Gastroesophageal sphincter (tissue), 4 donors: ENCODE results near the gene CDC27. TPM values are rescaled to one million over a fixed set of nuclear protein-coding genes. Genes with fewer than 3 reads are reported as not detected.

ENCODE experiments used
- ATAC-seq: fragments of 150-250 bp; one replicate; pipeline ENCODE4 v1.9.1; 2016; ENCODE audit warnings: mild to moderate bottlenecking, moderate library complexity
- H3K27ac ChIP-seq, 4 donors: fragments of 200-600 bp; sonication (generic) in 3 of 4; 1 replicate in 3 of 4; 2 replicates in 1 of 4; pipeline ENCODE4 v1.5.1; 2016 to 2019
- H3K27me3 ChIP-seq: fragments of 200-600 bp; sonication (generic); one replicate; pipeline ENCODE4 v1.5.1; 2019
- H3K36me3 ChIP-seq, 2 donors: fragments of 200-600 bp; sonication (generic); one replicate each; pipeline ENCODE4 v1.5.1; 2019; ENCODE audit warnings: control low read depth in 1 of 2
- H3K4me1 ChIP-seq, 3 donors: fragments of 200-600 bp; sonication (generic); 1 replicate in 2 of 3; 2 replicates in 1 of 3; pipeline ENCODE4 v1.5.1; 2016 to 2019; ENCODE audit warnings: control low read depth in 2 of 3
- H3K4me3 ChIP-seq, 2 donors: fragments of 200-600 bp; sonication (generic); one replicate each; pipeline ENCODE4 v1.5.1; 2019; ENCODE audit warnings: mild to moderate bottlenecking in 1 of 2, moderate library complexity in 1 of 2
- H3K9me3 ChIP-seq, 3 donors: fragments of 200-600 bp; sonication (generic); one replicate each; pipeline ENCODE4 v1.5.1; 2017 to 2019; ENCODE audit warnings: control low read depth in 2 of 3
- CTCF ChIP-seq, 4 experiments: fragments of 200-600 bp in 2 of 4; fragments of 450-650 bp in 2 of 4; sonication (generic) in 1 of 4; IDR thresholded peaks; one replicate each; pipeline ENCODE4 v1.5.1; 2017 to 2019; ENCODE audit warnings: antibody characterized with exemption in 4 of 4, mild to moderate bottlenecking in 2 of 4, moderate library complexity in 2 of 4
- EP300 ChIP-seq: sonication (generic); formaldehyde crosslinking; IDR thresholded peaks from one replicate; pipeline ENCODE4 v1.6.1; 2017; ENCODE audit warnings: antibody characterized with exemption, mild to moderate bottlenecking
- POLR2A ChIP-seq, 2 donors: fragments of 450-650 bp; IDR thresholded peaks; one replicate each; pipeline ENCODE4 v1.6.1; 2017; ENCODE audit warnings: antibody characterized with exemption in 2 of 2, mild to moderate bottlenecking in 2 of 2, moderate library complexity in 1 of 2
- POLR2AphosphoS5 ChIP-seq: sonication (generic); formaldehyde crosslinking; IDR thresholded peaks from one replicate; pipeline ENCODE4 v1.6.1; 2017; ENCODE audit warnings: antibody characterized with exemption
- WGBS, 2 donors: methylation state at CpG; one replicate each; pipeline ENCODE4 v1.1.5; 2018; ENCODE audit warnings: low coverage in 1 of 2; 5-methylcytosine and 5-hydroxymethylcytosine counted together
- total RNA-seq, 4 donors: library from RNA; depleted of rRNA; stranded (reverse); fragments of >200 nt; gene quantifications; one replicate each; pipeline ENCODE4 v1.1.0, GENCODE V29; 2016

CDC27 gene
- total RNA-seq, 4 donors from 2014 or later: 40.4 to 71.4 (median 56.0) TPM

DNA sequence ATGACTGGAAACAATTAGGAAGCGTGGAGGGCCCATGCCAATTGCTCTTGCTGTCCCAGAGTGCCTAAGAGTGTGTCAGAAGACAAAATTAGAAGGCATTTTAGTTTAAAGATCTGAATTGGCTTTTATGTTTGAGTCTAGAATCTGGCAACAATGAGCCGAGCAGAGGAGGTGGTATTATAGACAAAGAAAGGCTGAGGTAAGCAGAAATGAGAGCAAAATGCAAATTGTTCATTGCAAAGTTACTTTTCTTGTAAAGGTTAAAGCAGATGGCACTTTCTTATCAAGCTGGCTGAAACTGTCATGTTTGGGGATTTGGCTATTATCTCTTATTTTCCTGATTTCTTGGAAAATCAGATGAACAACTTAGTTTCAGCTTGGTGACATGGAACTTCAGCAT, 23.4 kb upstream of the CDC27 start:
- 74 to 78% methylated on average over 1 to 2 of the region's 2 CpGs for WGBS, 2 donors
- no peak for ATAC-seq
- Histone ChIP-seq H3K27ac (no peak overlapping the region), H3K4me1 (no peaks in the 10 kb centered on the region), H3K4me3 (no peak overlapping the region), H3K27me3 (no peaks in the 10 kb centered on the region), H3K36me3 (no peaks in the 10 kb centered on the region), H3K9me3 (no peaks in the 10 kb centered on the region)
- TF ChIP-seq CTCF (IDR thresholded peaks at IDR 0.05) (no peak), POLR2A (IDR thresholded peaks at IDR 0.05) (no peak), POLR2AphosphoS5 (no peak), EP300 (no peak)

DNA sequence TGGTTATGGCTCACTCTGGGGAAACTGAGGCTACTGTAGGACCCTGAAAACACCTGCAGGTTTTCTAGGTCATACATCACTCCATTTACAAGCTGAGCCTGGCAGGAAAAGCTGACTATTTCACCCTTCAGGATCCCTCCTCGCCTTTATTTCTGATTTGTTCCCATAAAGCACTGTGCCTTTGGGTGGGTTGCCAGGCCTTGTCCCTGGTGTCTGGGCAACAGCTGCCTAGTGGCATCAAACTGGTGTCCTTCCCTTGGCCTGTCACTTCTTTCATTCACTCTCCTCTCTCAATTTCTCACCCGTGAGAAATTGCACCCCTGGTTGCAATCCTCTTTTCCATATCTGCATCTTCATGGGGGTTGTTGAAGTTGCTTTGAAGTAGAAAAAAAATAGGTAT, 21.7 kb upstream of the CDC27 start:
- no peak for TF ChIP-seq EP300
- no peak for TF ChIP-seq POLR2AphosphoS5
- no peak for TF ChIP-seq POLR2A (IDR thresholded peaks at IDR 0.05)
- no peak for TF ChIP-seq CTCF (IDR thresholded peaks at IDR 0.05)
- no peaks in the 10 kb centered on the region for H3K9me3 ChIP-seq
- no peaks in the 10 kb centered on the region for H3K36me3 ChIP-seq
- WGBS, 2 donors: 82% methylated on average over 2 of the region's 2 CpGs; no CpG with 5 or more reads in 1 of the 2 donors
- no peak overlapping the region for H3K4me3 ChIP-seq
- H3K4me1 ChIP-seq: peaks cover 0 to 3% (median under 1%) of the 10 kb centered on the region in 3 donors
- no peaks in the 10 kb centered on the region for H3K27me3 ChIP-seq
- no peak for ATAC-seq
- no peak overlapping the region for H3K27ac ChIP-seq

GRCh38 chr17:47210105-47210504, 21.0 kb upstream of the CDC27 start:
- Histone ChIP-seq H3K27me3 (no peaks in the 10 kb centered on the region), H3K36me3 (no peaks in the 10 kb centered on the region), H3K4me3 (no peak overlapping the region), H3K27ac (no peak overlapping the region), H3K9me3 (no peaks in the 10 kb centered on the region), H3K4me1 (peaks cover 0 to 10% (median 7%) of the 10 kb centered on the region in 3 donors)
- WGBS, 2 donors: 72% methylated on average over 3 of the region's 3 CpGs; no CpG with 5 or more reads in 1 of the 2 donors
- no peak for TF ChIP-seq EP300
- no peak for TF ChIP-seq CTCF (IDR thresholded peaks at IDR 0.05)
- no peak for TF ChIP-seq POLR2AphosphoS5
- no peak for TF ChIP-seq POLR2A (IDR thresholded peaks at IDR 0.05)
- no peak for ATAC-seq

DNA sequence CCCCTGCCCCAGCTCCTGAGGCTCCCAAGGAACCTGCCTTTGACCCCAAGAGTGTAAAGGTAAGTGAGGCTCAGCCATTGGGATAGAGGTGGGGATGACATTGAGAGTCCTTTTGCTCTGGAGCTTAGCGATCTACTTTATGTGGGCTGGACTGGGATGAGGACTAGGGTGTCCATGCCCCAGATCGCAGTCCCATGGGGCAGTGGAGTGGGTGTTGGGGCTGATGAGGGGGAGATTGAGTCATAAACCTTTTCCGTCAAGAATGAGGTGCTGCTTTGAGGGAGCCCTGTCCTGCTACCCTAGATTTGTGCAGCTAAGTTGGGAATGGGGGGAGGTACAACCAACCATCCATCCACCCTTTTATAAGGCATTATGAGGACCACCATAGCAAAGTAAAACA, 20.4 kb upstream of the CDC27 start:
- Histone ChIP-seq H3K27me3 (no peaks in the 10 kb centered on the region), H3K36me3 (no peaks in the 10 kb centered on the region), H3K4me1 (peaks cover 0 to 16% (median 13%) of the 10 kb centered on the region in 3 donors), H3K27ac (no peak overlapping the region), H3K4me3 (no peak overlapping the region), H3K9me3 (no peaks in the 10 kb centered on the region)
- ATAC-seq: no peak
- WGBS, 2 donors: 92 to 100% methylated on average over 2 of the region's 3 CpGs
- TF ChIP-seq POLR2A (IDR thresholded peaks at IDR 0.05) (no peak), CTCF (IDR thresholded peaks at IDR 0.05) (no peak), POLR2AphosphoS5 (no peak), EP300 (no peak)

DNA sequence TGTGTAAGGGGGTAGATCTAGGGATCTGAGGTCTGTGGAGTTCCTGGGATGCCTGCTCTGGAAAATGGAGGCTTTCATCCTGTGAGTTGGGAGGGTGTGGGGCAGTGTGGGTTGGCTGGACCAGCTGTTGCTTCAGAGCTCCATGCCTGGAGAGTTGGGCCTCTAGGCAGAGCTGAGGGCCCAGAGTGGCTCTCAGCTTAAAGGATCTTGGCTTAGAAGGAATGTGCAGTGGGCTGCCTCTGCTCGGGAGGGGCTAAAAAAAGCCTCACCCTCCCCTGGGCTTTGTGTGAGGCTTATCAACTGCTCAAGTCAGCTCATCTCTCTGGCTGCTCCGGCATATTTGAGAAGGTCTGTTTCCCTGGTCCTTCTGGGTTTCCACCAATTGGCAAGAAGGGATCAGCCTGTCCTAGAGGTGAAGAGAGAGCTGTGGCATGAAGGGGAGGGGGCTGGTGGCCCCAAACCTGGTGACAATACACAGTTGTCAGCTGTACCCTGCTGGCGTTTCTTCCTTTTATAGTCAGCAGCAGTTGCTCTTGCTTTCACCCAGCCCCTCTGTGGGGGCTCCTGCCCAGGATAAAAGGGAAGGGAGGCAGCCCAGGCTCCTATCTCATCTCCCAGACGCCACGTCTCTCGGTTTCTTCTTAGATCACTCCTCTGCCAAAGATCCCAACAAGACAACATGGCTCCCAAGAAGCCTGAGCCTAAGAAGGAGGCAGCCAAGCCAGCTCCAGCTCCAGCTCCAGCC, 19.8 kb upstream of the CDC27 start, which contains the start of gene MYL4:
Gene MYL4 (plus strand): TSS at position 605 of the 745 bp plus-strand sequence. CDS start 75 bp downstream, at position 680.
- no peaks in the 10 kb centered on the region for H3K27me3 ChIP-seq
- ATAC-seq: no peak
- no peaks in the 10 kb centered on the region for H3K36me3 ChIP-seq

More for the DNA sequence above, 19.8 kb upstream of the CDC27 start, which contains the start of gene MYL4:
- 52 to 90% methylated on average over 3 of the region's 6 CpGs for WGBS, 2 donors
- H3K27ac ChIP-seq: no peak within 1 kb of the TSS
- H3K4me1 ChIP-seq: peaks cover 0 to 21% (median 14%) of the 10 kb centered on the region in 3 donors
- TF ChIP-seq POLR2A (IDR thresholded peaks at IDR 0.05) (no peak), CTCF (IDR thresholded peaks at IDR 0.05) (no peak), POLR2AphosphoS5 (no peak), EP300 (no peak)
- H3K4me3 ChIP-seq: no peak within 1 kb of the TSS
- no peaks in the 10 kb centered on the region for H3K9me3 ChIP-seq
